HG03039 (cell line): Measurements from ENCODE around the gene CEP78.
"Not testable (repeated sequence)": the region's sequence is repeated elsewhere in the genome, so short reads cannot be mapped to it uniquely, and the experiment has no call there.

ENCODE experiments used
- ATAC-seq: cut with Tn5 transposase; IDR thresholded peaks from one replicate; pipeline ENCODE4 v1.9.1; 2021; ENCODE audit warnings: mild to moderate bottlenecking, moderate library complexity; ENCODE audit not compliant: unreplicated experiment

CEP78 gene

GRCh38 chr9:78232471-78232870 is 3.4 kb upstream of the CEP78 start:
- not testable (repeated sequence) for ATAC-seq

GRCh38 chr9:78234810-78235209 is 1.1 kb upstream of the CEP78 start:
- ATAC-seq: no peak

DNA sequence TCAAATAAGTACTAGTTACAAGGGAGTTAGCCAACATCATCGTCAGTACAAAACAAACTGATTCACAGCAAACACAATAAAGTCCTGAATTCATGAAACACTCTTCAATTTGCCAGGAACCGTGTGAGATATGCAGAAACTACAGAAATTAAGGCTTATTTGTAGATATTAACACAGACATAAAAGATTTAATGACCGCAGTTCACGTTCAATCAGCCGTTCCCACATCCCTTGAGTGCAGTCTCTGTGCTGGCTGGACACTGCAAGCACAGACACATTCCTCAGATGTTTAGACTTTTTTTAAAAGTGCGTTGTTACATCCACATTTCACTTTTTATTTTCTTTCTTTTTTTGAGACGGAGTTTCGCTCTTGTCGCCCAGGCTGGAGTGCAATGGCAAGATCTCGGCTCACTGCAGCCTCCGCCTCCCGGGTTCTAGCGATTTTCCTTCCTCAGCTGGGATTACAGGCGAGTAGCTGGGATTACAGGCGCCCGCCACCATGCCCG is 566 bp upstream of the CEP78 start:
- ATAC-seq: no peak

DNA sequence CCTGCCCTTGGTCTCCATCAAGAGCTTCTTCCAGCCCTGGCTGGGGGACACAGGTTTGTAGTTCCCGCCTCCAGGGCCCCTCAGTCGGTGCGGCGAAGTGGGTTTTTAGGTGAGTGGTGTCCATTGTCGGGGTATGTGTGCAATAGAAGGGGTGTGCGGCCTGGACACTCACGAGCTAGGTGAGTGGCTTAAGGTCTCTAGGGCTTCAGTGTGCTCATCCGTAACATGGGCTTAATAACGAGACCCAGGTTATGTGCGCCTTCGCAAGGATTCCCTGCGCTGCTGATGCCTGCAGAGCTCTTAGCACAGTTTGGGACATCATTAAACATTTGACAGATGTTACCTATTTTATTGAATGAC is 656 bp downstream of the CEP78 start:
- ATAC-seq: peak; percentile 15

GRCh38 chr9:78238046-78239038 is 2.5 kb downstream of the CEP78 start:
- no peak for ATAC-seq

DNA sequence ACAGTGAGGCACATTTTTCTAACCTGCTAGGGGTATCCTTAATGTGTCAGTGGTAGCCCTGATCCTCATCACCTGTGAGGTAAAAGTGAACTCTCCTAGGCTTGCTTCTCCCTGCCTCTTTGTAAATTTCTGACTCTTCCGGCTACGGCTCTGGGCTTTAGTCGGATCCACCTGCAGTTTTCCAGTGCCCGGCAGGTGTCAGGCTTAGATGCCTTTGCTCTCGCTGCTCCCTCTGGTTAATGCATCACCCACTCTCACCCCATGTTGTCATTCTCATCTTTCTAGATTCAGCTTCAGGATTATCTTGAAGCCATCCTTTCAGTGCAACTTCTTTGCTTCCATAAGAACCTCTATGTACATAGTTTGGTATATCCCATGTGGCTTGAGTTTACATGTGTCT is 3.6 kb downstream of the CEP78 start:
- ATAC-seq: no peak

DNA sequence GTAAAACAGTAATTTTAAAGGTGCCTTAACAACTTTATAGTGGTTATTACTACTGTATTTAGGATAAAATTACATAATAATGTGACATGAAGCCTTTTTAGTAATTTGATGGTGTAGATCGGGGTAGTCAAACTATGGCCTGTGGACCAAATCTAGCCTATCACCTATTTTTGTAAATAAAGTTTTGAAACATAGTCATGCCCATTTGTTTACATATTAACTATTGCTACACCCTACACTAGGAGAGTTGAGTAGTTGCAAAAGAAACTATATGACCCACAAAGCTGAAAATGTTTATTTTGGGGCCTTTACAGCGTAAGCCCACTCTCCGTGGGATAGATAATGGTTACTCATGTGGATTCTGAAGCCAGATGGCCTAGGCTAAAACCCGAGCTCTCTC is 6.2 kb downstream of the CEP78 start:
- ATAC-seq: no peak

- no peak for ATAC-seq
These were observed 7.3 kb downstream of the CEP78 start for GRCh38 chr9:78243130-78243529.

GRCh38 chr9:78245401-78245800 is 9.5 kb downstream of the CEP78 start:
- ATAC-seq: no peak

DNA sequence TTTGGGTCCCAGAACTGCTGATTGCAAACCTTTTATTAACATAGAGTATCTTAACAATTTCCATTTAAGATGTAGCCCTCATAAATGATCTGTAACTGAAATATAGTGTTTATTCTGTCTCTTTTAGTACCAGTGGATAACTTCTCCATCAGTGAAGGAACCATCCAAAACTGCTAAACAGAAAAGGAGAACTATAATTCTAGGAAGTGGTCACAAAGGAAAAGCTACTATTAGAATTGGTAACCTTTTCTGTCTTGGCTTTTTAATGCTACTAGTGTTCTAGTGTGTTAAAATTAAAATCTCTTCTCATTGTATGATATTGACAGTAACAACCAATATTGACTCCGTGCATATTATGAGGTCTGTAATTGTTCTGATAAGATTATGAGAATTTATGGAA is 12.8 kb downstream of the CEP78 start:
- no peak for ATAC-seq

DNA sequence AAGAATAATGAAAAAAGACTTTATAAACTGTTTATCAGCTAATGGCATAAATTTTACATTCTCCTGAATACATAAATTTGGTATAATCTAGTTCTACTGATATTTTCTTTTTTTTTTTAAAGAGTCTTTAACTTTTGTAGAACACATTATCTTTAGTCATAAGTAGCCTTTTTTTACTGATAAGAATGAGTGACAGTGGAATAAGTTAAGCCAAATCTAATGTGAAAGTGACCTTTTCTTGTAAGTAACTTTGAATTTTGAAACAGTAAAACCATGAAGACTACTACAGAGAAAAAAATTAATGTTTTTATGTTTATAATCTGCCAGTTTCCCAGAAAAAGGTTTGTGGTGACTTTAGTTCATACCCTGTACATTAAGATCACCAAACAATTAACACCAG is 13.7 kb downstream of the CEP78 start:
- ATAC-seq: no peak

DNA sequence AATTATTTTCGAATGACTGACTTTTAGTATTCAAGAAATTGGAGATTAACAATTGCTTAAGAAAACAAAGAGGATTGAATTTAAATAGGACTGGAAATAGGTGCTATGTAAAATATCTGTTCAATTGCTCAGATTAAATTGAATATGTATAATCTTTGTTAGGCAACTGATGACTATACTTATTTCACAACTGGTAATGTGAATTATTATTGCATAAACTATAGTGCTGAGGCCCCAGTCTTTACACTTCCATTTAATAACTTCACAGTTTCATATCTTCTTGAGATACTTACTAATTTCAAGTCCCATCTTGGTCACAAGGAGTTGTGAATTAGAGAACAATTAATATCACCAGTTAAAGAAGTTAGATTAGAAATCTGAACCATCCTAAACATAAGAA is 16.7 kb downstream of the CEP78 start:
- no peak for ATAC-seq

DNA sequence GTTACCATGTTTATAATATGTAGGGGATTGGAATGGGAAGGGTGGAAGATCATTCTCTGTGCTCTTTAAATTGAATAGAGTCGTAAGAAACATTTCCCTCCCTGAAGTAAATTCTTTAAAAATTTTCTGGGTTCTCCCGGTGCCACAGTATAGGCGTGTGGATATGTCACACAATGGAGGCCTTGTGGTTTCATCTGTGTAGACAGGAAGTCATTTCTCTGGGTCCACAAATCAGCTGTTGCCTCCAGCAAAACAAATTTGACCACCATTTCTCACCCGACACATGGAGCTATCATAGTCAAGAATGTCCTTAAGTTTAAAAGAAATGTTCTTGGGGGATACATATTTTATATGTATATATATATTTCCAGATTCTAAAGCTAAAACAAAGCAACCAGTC is 17.4 kb downstream of the CEP78 start:
- ATAC-seq: no peak

DNA sequence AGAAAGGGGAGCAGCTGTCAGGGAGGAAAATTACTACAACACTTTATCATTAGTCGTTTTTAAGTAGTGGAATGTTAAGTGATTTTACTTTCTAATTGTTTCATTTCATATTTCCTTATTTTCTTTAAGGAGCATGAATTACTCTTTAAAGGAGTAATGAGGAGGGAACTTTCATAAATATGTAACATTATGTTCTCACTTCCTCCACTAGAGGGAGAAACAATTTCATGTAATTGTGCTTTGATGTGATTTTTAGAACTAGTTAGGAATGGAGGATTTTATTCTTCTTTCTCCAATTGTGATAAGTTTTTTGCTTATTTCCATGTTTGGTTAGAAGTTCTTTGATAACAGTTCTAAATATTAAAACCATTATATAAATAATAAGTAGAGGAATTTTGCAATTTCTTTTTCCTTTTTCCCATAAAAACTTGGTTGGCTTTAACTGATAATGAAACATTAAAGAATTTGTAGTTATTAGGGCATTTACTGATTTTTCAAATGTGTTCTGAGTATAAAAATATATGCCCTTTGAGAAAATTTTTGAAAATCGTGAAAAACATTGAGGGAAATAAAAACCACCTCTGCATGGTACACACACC is 25.6 kb downstream of the CEP78 start:
- ATAC-seq: no peak

DNA sequence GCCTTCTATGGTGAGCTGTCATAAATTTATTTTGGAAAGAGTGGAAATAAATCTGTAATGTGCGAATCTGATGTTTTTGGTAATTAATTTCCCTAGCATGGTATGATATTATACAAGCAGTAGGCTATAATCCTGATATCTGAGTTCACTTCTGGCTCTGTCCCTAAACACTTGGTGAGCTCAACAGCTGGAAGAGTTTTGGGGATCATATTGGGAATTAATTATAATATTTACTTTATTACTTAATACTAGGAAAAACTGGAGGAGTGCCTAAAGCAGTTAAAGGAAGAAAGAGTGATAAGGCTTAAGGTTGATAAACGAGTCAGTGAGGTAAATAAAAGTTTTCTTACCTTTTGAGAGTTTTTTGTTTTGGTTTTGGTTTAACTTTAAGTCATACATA is 26.8 kb downstream of the CEP78 start:
- no peak for ATAC-seq

DNA sequence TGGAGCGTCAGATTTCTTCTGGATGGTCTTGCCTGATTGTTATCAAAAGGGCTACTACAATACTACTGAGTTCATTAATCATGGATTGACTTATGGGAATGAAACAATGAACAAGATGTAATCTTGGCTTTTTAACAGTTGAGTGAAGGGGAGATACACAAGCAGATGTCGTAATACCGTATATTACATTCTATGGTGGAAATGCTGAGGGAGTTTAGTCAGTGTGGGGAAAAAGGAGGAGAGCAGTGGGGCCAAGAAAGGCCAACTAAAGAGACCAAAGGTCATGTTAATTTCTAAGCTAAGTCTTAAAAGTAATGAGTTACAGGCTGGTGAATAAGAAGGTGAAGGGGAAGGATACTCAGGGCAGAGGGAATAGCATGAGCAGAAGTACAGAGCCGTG is 32.0 kb downstream of the CEP78 start:
- no peak for ATAC-seq

DNA sequence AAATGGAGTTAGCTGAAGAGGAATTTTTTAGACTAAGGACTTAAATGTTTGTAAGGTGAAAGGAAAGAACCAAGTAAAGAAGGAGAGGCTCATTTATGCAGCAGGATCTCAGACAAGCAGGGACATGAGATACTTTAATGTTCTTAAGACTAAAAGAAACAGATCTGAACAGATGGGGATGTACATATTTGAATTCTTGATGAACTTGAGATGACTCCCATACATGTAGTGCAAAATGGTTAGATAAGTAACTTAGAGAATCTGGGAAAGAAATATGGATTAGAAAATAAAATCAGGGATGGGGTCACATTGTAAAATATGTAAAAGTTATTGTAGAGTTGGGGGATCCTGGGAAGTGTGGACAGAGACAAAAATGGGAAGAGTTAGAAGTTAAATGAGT is 33.9 kb downstream of the CEP78 start:
- ATAC-seq: no peak

- no peak for ATAC-seq
These were observed 36.4 kb downstream of the CEP78 start for GRCh38 chr9:78272307-78272706.

DNA sequence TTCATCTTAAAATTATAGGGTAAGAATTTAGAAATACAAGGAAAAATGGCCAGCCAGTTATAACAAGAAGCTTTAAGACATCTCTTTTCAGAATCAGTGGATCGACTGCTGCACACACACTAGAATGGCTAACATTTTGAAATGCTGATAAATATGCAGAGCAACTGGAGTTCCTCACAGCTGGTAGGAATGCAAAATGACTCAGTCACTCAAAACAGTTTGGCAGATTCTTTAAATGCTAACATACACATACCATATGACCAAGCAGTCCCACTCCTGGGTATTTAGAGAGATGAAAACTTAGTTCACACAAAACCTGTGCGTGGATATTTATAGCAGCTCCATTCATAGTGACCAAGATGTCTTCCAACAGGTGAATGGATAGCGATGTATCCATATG is 37.9 kb downstream of the CEP78 start:
- no peak for ATAC-seq

GRCh38 chr9:78278177-78278777 is 42.4 kb downstream of the CEP78 start:
- no peak for ATAC-seq

- ATAC-seq: no peak
These were observed 42.9 kb downstream of the CEP78 start for GRCh38 chr9:78278801-78279200.
